Thyroid gland (tissue), 4 donors: ENCODE measurements around the gene IL2. TPM values are rescaled to one million over a fixed set of nuclear protein-coding genes. Genes with fewer than 3 reads are reported as not detected.

Source experiments
- DNase-seq, 2 donors: peaks; one replicate each; pipeline ENCODE4 v3.0.0-alpha.2; 2019
- H3K27ac ChIP-seq, 3 donors: fragments of 200-600 bp; sonication (generic); 1 replicate in 2 of 3; 2 replicates in 1 of 3; pipeline ENCODE4 v1.5.1; 2016 to 2019; ENCODE audit warnings: mild to moderate bottlenecking in 1 of 3, moderate library complexity in 1 of 3
- H3K27me3 ChIP-seq: fragments of 200-600 bp; sonication (generic); one replicate; pipeline ENCODE4 v1.5.1; 2019
- H3K36me3 ChIP-seq, 2 donors: fragments of 200-600 bp; sonication (generic); one replicate each; pipeline ENCODE4 v1.5.1; 2016 to 2019
- H3K4me1 ChIP-seq, 2 donors: fragments of 200-600 bp; sonication (generic); one replicate each; pipeline ENCODE4 v1.5.1; 2017 to 2019
- H3K4me3 ChIP-seq, 3 donors: fragments of 200-600 bp; sonication (generic); replicated peaks in 1 of 3; 1 replicate in 2 of 3; 2 replicates in 1 of 3; pipeline ENCODE4 v1.5.1; 2016; ENCODE audit warnings: mild to moderate bottlenecking in 1 of 3
- H3K9me3 ChIP-seq: fragments of 200-600 bp; sonication (generic); one replicate; pipeline ENCODE4 v1.5.1; 2017
- POLR2A ChIP-seq, 2 donors: fragments of 450-650 bp; IDR thresholded peaks; one replicate each; pipeline ENCODE4 v1.6.1; 2017; ENCODE audit warnings: antibody characterized with exemption in 2 of 2, mild to moderate bottlenecking in 2 of 2, moderate library complexity in 1 of 2
- WGBS, 2 donors: methylation state at CpG; one replicate each; pipeline ENCODE4 v1.1.5; 2017; 5-methylcytosine and 5-hydroxymethylcytosine counted together
- intact Hi-C: fragments of 100-400 bp; cut with DNase I; formaldehyde crosslinking; loops from one replicate; pipeline ENCODE4 v1.15.1; 2023
- total RNA-seq, 4 donors: library from RNA; depleted of rRNA; stranded (reverse); fragments of >200 nt; gene quantifications; one replicate each; pipeline ENCODE4 v1.2.3, GENCODE V29; 2016
- TF ChIP-seq, protein P1 (sequence below), 6 experiments: fragments of 200-600 bp in 3 of 6; fragments of 450-650 bp in 3 of 6; sonication (generic) in 3 of 6; IDR thresholded peaks; one replicate each; pipeline ENCODE4 v1.5.1; 2016 to 2019; ENCODE audit warnings: antibody characterized with exemption in 6 of 6, mild to moderate bottlenecking in 2 of 6, inconsistent platforms in 1 of 6, moderate library complexity in 1 of 6

The IL2 gene
- total RNA-seq, 4 donors from 2014 or later = not detected

DNA sequence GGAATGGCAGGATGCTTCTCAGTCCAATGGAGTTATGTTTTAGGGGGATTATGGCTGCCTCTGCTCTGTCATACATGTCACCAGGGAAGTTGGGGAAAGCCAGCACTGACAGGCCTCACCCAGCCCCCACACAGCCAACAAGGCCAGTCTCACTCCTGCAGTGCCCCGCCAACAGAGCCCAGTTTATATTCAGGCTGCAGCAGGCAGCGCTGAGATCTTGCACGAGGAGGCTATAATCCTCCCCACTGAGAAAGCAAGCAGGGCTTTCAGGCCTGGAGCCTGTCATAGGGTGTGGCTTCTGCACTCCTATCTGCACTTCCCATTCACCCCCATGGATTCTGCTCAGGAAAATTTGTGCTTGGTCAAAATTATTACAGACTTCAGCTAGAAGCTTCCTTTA lies 52.7 kb downstream of the IL2 start:
- Histone ChIP-seq H3K4me1 (no peaks in the 10 kb centered on the region), H3K9me3 (no peaks in the 10 kb centered on the region), H3K27ac (no peak overlapping the region), H3K36me3 (no peaks in the 10 kb centered on the region), H3K27me3 (no peaks in the 10 kb centered on the region), H3K4me3 (no peak overlapping the region)
- TF ChIP-seq, protein P1, sequence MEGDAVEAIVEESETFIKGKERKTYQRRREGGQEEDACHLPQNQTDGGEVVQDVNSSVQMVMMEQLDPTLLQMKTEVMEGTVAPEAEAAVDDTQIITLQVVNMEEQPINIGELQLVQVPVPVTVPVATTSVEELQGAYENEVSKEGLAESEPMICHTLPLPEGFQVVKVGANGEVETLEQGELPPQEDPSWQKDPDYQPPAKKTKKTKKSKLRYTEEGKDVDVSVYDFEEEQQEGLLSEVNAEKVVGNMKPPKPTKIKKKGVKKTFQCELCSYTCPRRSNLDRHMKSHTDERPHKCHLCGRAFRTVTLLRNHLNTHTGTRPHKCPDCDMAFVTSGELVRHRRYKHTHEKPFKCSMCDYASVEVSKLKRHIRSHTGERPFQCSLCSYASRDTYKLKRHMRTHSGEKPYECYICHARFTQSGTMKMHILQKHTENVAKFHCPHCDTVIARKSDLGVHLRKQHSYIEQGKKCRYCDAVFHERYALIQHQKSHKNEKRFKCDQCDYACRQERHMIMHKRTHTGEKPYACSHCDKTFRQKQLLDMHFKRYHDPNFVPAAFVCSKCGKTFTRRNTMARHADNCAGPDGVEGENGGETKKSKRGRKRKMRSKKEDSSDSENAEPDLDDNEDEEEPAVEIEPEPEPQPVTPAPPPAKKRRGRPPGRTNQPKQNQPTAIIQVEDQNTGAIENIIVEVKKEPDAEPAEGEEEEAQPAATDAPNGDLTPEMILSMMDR (IDR thresholded peaks at IDR 0.05) = no peak
- no peak for TF ChIP-seq POLR2A (IDR thresholded peaks at IDR 0.05)
- 42 to 60% methylated on average over 1 to 3 of the region's 3 CpGs for WGBS, 2 donors
- no peak for DNase-seq
- intact Hi-C loops = no loop called here

Other genes with a start within 250 kb of the IL2 start
- under 1 TPM in 2 of 4 donors, not detected in 2; 0.45 to 0.54 TPM for gene ADAD1, start 77.7 kb downstream of the IL2 start, total RNA-seq
- not detected for gene IL21, start 164.3 kb upstream of the IL2 start, total RNA-seq